GM12864 (cell line): ENCODE results near the gene DIPK1A.

Experiments used
- DNase-seq: peaks from one replicate; pipeline ENCODE4 v3.0.0-alpha.2; 2011; ENCODE audit warnings: low read depth
- H3K4me3 ChIP-seq: 2 replicates; pipeline ENCODE4 v1.5.1; 2011; ENCODE audit warnings: mild to moderate bottlenecking, low read depth, low read length, control low read depth
- TF ChIP-seq, protein P1 (sequence below): IDR thresholded peaks from 2 replicates; pipeline ENCODE4 v1.5.1; 2011; ENCODE audit warnings: low read depth, mild to moderate bottlenecking, moderate library complexity, low read length, control low read depth, inconsistent platforms; ENCODE audit errors: missing control alignments

The DIPK1A gene

DNA sequence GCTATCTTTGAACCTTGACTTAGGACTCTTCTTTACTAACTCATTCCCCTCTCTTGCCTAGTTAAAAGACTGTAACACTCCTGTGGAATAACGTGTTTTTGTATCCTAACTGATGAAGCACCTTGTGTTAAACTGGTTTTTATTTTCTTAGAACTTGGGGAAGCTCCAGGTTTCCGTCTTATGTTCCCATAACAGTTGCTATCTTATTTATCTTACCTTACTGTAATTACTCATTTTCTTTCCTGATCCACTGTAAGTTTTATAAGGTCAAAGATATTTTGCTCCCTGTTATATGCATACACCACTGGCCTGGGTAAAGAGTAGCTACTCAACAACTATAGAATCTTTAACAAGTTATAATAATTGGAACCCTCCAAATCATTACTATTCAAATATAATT, 86.3 kb downstream of the DIPK1A start:
- no peak overlapping the region for H3K4me3 ChIP-seq
- TF ChIP-seq, protein P1, sequence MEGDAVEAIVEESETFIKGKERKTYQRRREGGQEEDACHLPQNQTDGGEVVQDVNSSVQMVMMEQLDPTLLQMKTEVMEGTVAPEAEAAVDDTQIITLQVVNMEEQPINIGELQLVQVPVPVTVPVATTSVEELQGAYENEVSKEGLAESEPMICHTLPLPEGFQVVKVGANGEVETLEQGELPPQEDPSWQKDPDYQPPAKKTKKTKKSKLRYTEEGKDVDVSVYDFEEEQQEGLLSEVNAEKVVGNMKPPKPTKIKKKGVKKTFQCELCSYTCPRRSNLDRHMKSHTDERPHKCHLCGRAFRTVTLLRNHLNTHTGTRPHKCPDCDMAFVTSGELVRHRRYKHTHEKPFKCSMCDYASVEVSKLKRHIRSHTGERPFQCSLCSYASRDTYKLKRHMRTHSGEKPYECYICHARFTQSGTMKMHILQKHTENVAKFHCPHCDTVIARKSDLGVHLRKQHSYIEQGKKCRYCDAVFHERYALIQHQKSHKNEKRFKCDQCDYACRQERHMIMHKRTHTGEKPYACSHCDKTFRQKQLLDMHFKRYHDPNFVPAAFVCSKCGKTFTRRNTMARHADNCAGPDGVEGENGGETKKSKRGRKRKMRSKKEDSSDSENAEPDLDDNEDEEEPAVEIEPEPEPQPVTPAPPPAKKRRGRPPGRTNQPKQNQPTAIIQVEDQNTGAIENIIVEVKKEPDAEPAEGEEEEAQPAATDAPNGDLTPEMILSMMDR: no peak

GRCh38 chr1:92872719-92873118, 88.5 kb downstream of the DIPK1A start:
- H3K4me3 ChIP-seq: no peak overlapping the region
- TF ChIP-seq, protein P1: no peak
- no peak for DNase-seq

More for the DNA sequence above, 86.3 kb downstream of the DIPK1A start:
- DNase-seq: no peak

DNA sequence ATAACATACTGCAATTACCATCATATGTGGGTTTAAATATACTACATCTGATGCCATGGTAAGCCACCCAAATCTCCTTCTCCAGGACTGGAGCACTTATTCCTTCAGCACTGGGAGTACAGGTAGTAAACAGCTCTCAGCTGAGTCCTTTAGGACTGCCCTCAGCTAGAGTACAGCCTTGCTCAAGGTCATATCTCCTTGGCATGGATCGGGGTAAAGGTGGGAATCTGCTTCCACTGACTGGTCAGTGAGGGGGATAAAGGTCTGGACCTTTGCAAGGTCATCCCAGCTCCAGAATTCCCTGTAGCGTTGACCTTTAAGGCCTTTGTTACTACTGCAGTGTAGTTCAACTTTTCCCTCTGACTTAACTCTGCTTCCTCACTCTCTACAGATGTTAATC, 90.7 kb downstream of the DIPK1A start:
- no peak overlapping the region for H3K4me3 ChIP-seq
- TF ChIP-seq, protein P1: no peak
- DNase-seq: no peak

- DNase-seq: no peak
- TF ChIP-seq, protein P1: no peak
- no peak overlapping the region for H3K4me3 ChIP-seq
Measured at GRCh38 chr1:92864131-92864530, 97.1 kb downstream of the DIPK1A start.

- TF ChIP-seq, protein P1: no peak
- H3K4me3 ChIP-seq: no peak overlapping the region
- DNase-seq: no peak
Measured at GRCh38 chr1:92862605-92863004, 98.7 kb downstream of the DIPK1A start.

- TF ChIP-seq, protein P1: no peak
- no peak for DNase-seq
- H3K4me3 ChIP-seq: no peak overlapping the region
Measured at GRCh38 chr1:92859400-92860039, 101.7 kb downstream of the DIPK1A start.
